ENCODE data around the gene HERC2.
"Not testable (repeated sequence)": the region's sequence is repeated elsewhere in the genome, so short reads cannot be mapped to it uniquely, and the experiment has no call there.

- not testable (repeated sequence) for TF ChIP-seq CTCF, POLR2A (IDR thresholded peaks at IDR 0.05)
Observed at GRCh38 chr15:28152538-28152923, 169.4 kb downstream of the HERC2 start.
